Astrocyte (in vitro differentiated cells and primary cell): ENCODE results near the gene SHC1. TPM values are rescaled to one million over a fixed set of nuclear protein-coding genes. Genes with fewer than 3 reads are reported as not detected.
A peak's percentile ranks its signal among the peaks of the same experiment; 100 is the strongest.

Experiments
- DNase-seq: peaks from one replicate; pipeline ENCODE4 v3.0.0-alpha.2; 2010; ENCODE audit warnings: low read depth
- FAIRE-seq: peaks from 2 replicates; lab custom pipeline; 2011; peaks lifted over from hg19 to GRCh38; lab: Jason Lieb, UNC
- H2AFZ ChIP-seq: 2 replicates; pipeline ENCODE4 v1.6.0; 2012; ENCODE audit warnings: low read depth, low read length, inconsistent platforms
- H3K27ac ChIP-seq: 2 replicates; pipeline ENCODE4 v1.5.1; 2011; ENCODE audit warnings: low read depth, low read length, inconsistent platforms
- H3K27me3 ChIP-seq: 2 replicates; pipeline ENCODE4 v1.6.0; 2011; ENCODE audit warnings: low read length, inconsistent platforms; ENCODE audit not compliant: insufficient read depth
- H3K36me3 ChIP-seq: 2 replicates; pipeline ENCODE4 v1.5.1; 2011; ENCODE audit warnings: low read length, inconsistent platforms; ENCODE audit not compliant: insufficient read depth
- H3K4me1 ChIP-seq: 2 replicates; pipeline ENCODE4 v1.5.1; 2011; ENCODE audit warnings: low read length, inconsistent platforms; ENCODE audit not compliant: insufficient read depth
- H3K4me2 ChIP-seq: 2 replicates; pipeline ENCODE4 v1.6.0; 2012; ENCODE audit warnings: low read length, inconsistent platforms
- H3K4me3 ChIP-seq: 2 replicates; pipeline ENCODE4 v1.5.1; 2011; ENCODE audit warnings: low read depth, mild to moderate bottlenecking, low read length, inconsistent platforms; ENCODE audit not compliant: insufficient read depth
- H3K79me2 ChIP-seq: 2 replicates; pipeline ENCODE4 v1.6.0; 2012; ENCODE audit warnings: mild to moderate bottlenecking, low read length, inconsistent platforms; ENCODE audit not compliant: insufficient read depth
- H3K9ac ChIP-seq: 2 replicates; pipeline ENCODE4 v1.6.0; 2012; ENCODE audit warnings: mild to moderate bottlenecking, low read length, inconsistent platforms
- H3K9me3 ChIP-seq: 2 replicates; pipeline ENCODE4 v1.5.1; 2012; ENCODE audit warnings: low read depth, mild to moderate bottlenecking, low read length, inconsistent platforms; ENCODE audit not compliant: insufficient read depth
- H4K20me1 ChIP-seq: 2 replicates; pipeline ENCODE4 v1.6.0; 2012; ENCODE audit warnings: low read length, inconsistent platforms; ENCODE audit not compliant: insufficient read depth
- H3K27ac Mint-ChIP-seq: one replicate; pipeline ENCODE4 v1.8.0; 2021; ENCODE audit warnings: mild to moderate bottlenecking, mixed read lengths; ENCODE audit not compliant: unreplicated experiment
- H3K27me3 Mint-ChIP-seq: one replicate; pipeline ENCODE4 v1.8.0; 2021; ENCODE audit warnings: low read depth, mixed read lengths; ENCODE audit not compliant: unreplicated experiment
- H3K36me3 Mint-ChIP-seq: one replicate; pipeline ENCODE4 v1.8.0; 2021; ENCODE audit warnings: low read depth, mixed read lengths; ENCODE audit not compliant: unreplicated experiment
- H3K4me1 Mint-ChIP-seq: one replicate; pipeline ENCODE4 v1.8.0; 2021; ENCODE audit warnings: low read depth, mixed read lengths; ENCODE audit not compliant: unreplicated experiment
- H3K4me3 Mint-ChIP-seq: one replicate; pipeline ENCODE4 v1.8.0; 2021; ENCODE audit warnings: mild to moderate bottlenecking, moderate library complexity, mixed read lengths; ENCODE audit not compliant: unreplicated experiment
- H3K9me3 Mint-ChIP-seq: one replicate; pipeline ENCODE4 v1.8.0; 2021; ENCODE audit warnings: mild to moderate bottlenecking, mixed read lengths; ENCODE audit not compliant: unreplicated experiment
- CTCF ChIP-seq: IDR thresholded peaks from 2 replicates; pipeline ENCODE4 v1.5.1; 2011; ENCODE audit warnings: low read depth, mild to moderate bottlenecking, inconsistent platforms, low read length, moderate library complexity; ENCODE audit not compliant: insufficient read depth
- EZH2 ChIP-seq: IDR thresholded peaks from 2 replicates; pipeline ENCODE4 v1.6.1; 2012; ENCODE audit warnings: mild to moderate bottlenecking, low read length, inconsistent platforms; ENCODE audit not compliant: insufficient read depth
- total RNA-seq: library from RNA; stranded (reverse); gene quantifications from 2 replicates; pipeline ENCODE4 v1.2.1, GENCODE V29; 2021

SHC1 gene
- total RNA-seq, 1 donor from 2014 or later: 397 TPM

- Mint-ChIP-seq H3K4me1 (peaks cover 15% of the 10 kb centered on the region), H3K27me3 (no peaks in the 10 kb centered on the region), H3K27ac (peak overlapping the region; percentile 95), H3K9me3 (no peaks in the 10 kb centered on the region), H3K4me3 (peak overlapping the region; percentile 97), H3K36me3 (peaks cover 3% of the 10 kb centered on the region)
- H3K9ac ChIP-seq: peak overlapping the region; percentile 86
- TF ChIP-seq EZH2: no peak
- no peak for TF ChIP-seq CTCF
- peak overlapping the region; percentile 93 for H3K4me2 ChIP-seq
- H3K4me1 ChIP-seq: peaks cover 29% of the 10 kb centered on the region
- FAIRE-seq: no peak
- peaks cover 31% of the 10 kb centered on the region for H4K20me1 ChIP-seq
- H2AFZ ChIP-seq: peak overlapping the region; percentile 67
- no peaks in the 10 kb centered on the region for H3K27me3 ChIP-seq
- peaks cover 48% of the 10 kb centered on the region for H3K79me2 ChIP-seq
- no peaks in the 10 kb centered on the region for H3K9me3 ChIP-seq
- peak; percentile 38 for DNase-seq
- peak overlapping the region; percentile 18 for H3K27ac ChIP-seq
- H3K36me3 ChIP-seq: no peaks in the 10 kb centered on the region
- H3K4me3 ChIP-seq: peak overlapping the region; percentile 81
Observed at GRCh38 chr1:155003766-155004351, 33.3 kb upstream of the SHC1 start.

- peaks cover 25% of the 10 kb centered on the region for H4K20me1 ChIP-seq
- Mint-ChIP-seq H3K27ac (peak overlapping the region; percentile 93), H3K4me1 (peaks cover 17% of the 10 kb centered on the region), H3K9me3 (no peaks in the 10 kb centered on the region), H3K27me3 (no peaks in the 10 kb centered on the region), H3K4me3 (peak overlapping the region; percentile 97), H3K36me3 (peaks cover 3% of the 10 kb centered on the region)
- no peak for TF ChIP-seq EZH2
- H3K9me3 ChIP-seq: no peaks in the 10 kb centered on the region
- H3K27me3 ChIP-seq: no peaks in the 10 kb centered on the region
- H2AFZ ChIP-seq: peak overlapping the region; percentile 37
- H3K4me2 ChIP-seq: peak overlapping the region; percentile 93
- no peak for FAIRE-seq
- no peaks in the 10 kb centered on the region for H3K36me3 ChIP-seq
- no peak for DNase-seq
- peaks cover 45% of the 10 kb centered on the region for H3K79me2 ChIP-seq
- peaks cover 29% of the 10 kb centered on the region for H3K4me1 ChIP-seq
- peak overlapping the region; percentile 55 for H3K27ac ChIP-seq
- H3K4me3 ChIP-seq: peak overlapping the region; percentile 81
- peak overlapping the region; percentile 86 for H3K9ac ChIP-seq
Observed at GRCh38 chr1:155003227-155003765, 32.7 kb upstream of the SHC1 start.

- Mint-ChIP-seq H3K4me1 (peaks cover 17% of the 10 kb centered on the region), H3K27ac (peak within 1 kb of the TSS; percentile 93), H3K36me3 (peaks cover 3% of the 10 kb centered on the region), H3K4me3 (peak within 1 kb of the TSS; percentile 97), H3K9me3 (no peaks in the 10 kb centered on the region), H3K27me3 (no peaks in the 10 kb centered on the region)
- Histone ChIP-seq H3K9ac (peak within 1 kb of the TSS; percentile 86), H3K4me3 (peak within 1 kb of the TSS; percentile 81), H3K9me3 (no peaks in the 10 kb centered on the region), H3K27me3 (no peaks in the 10 kb centered on the region), H3K4me2 (peak within 1 kb of the TSS; percentile 93), H3K36me3 (no peaks in the 10 kb centered on the region), H3K27ac (peak within 1 kb of the TSS; percentile 65), H2AFZ (peak within 1 kb of the TSS; percentile 82), H3K4me1 (peaks cover 29% of the 10 kb centered on the region), H4K20me1 (peaks cover 20% of the 10 kb centered on the region), H3K79me2 (peaks cover 39% of the 10 kb centered on the region)
- FAIRE-seq: no peak
- DNase-seq: no peak
- TF ChIP-seq CTCF (no peak), EZH2 (no peak)
Observed at GRCh38 chr1:155002464-155003226, 32.1 kb upstream of the SHC1 start, which contains the start of gene ZBTB7B. ZBTB7B (plus strand) TSS chr1:155002802; CDS start chr1:155014661, 11,859 bp downstream.
